Measurements from ENCODE around the gene VSX1. TPM values are rescaled to one million over a fixed set of nuclear protein-coding genes. Genes with fewer than 3 reads are reported as not detected.

The VSX1 gene
- total and polyA plus RNA-seq, 3 experiments from 2014 or later: not detected

GRCh38 chr20:25047766-25048165 lies 34.2 kb downstream of the VSX1 start:
- Histone ChIP-seq H3K27me3 (ENCODE audit: insufficient read depth, low read length, poor library complexity, severe bottlenecking) (no peaks in the 10 kb centered on the region), H3K36me3 (ENCODE audit: insufficient read depth, low read length) (no peaks in the 10 kb centered on the region), H3K9me3 (ENCODE audit: low read length) (no peaks in the 10 kb centered on the region), H3K4me3 (ENCODE audit: low read length) (no peak overlapping the region), H3K27ac (ENCODE audit: low read depth, low read length) (no peak overlapping the region), H3K4me1 (ENCODE audit: insufficient read depth, low read length) (peaks cover 15% of the 10 kb centered on the region)
- Mint-ChIP-seq H3K27me3 (no peaks in the 10 kb centered on the region), H3K4me3 (peak overlapping the region in 1 of 7 donors; percentile 32), H3K9me3 (no peaks in the 10 kb centered on the region), H3K27ac (peak overlapping the region; percentile 29 to 91 (median 82)), H3K4me1 (peaks cover 38 to 69% (median 53%) of the 10 kb centered on the region in 3 donors), H3K36me3 (peaks cover 0 to 58% (median 0%) of the 10 kb centered on the region in 3 donors)
- POLR2A ChIA-PET: no interaction called here
- CTCF ChIA-PET: interaction anchor here (1.3 to 1.4 kb wide), 2 partner anchors 9 to 17 kb away, joined by 3 read pairs; no protein-coding TSS in a partner anchor
- DNase-seq: peak in 1 of 5 donors; percentile 47

- H3K27me3 Mint-ChIP-seq: no peaks in the 10 kb centered on the region
- Histone ChIP-seq H3K27ac (ENCODE audit: low read depth, low read length) (no peak overlapping the region), H3K4me1 (ENCODE audit: insufficient read depth, low read length) (peaks cover 16% of the 10 kb centered on the region), H3K9me3 (ENCODE audit: low read length) (no peaks in the 10 kb centered on the region), H3K36me3 (ENCODE audit: insufficient read depth, low read length) (no peaks in the 10 kb centered on the region), H3K4me3 (ENCODE audit: low read length) (no peak overlapping the region), H3K27me3 (ENCODE audit: insufficient read depth, low read length, poor library complexity, severe bottlenecking) (no peaks in the 10 kb centered on the region)
- peaks cover 0 to 53% (median 0%) of the 10 kb centered on the region in 3 donors for H3K36me3 Mint-ChIP-seq
- peak in 1 of 5 donors; percentile 25 for DNase-seq
- H3K9me3 Mint-ChIP-seq: no peaks in the 10 kb centered on the region
- H3K4me3 Mint-ChIP-seq: no peak overlapping the region
- peaks cover 38 to 69% (median 52%) of the 10 kb centered on the region in 3 donors for H3K4me1 Mint-ChIP-seq
- ChIA-PET CTCF (interaction anchor here (0.9 to 1.4 kb wide), 3 partner anchors 10 to 53 kb away, joined by 3 read pairs; no protein-coding TSS in a partner anchor), POLR2A (no interaction called here)
- H3K27ac Mint-ChIP-seq: peak overlapping the region in 6 of 8 donors; percentile 33 to 88 (median 74)
These were observed 34.9 kb downstream of the VSX1 start for GRCh38 chr20:25046736-25047666.

- H3K36me3 Mint-ChIP-seq: peaks cover 0 to 51% (median 0%) of the 10 kb centered on the region in 3 donors
- H3K4me1 ChIP-seq (ENCODE audit: insufficient read depth, low read length): peaks cover 23% of the 10 kb centered on the region
- H3K4me3 Mint-ChIP-seq: no peak overlapping the region
- no peaks in the 10 kb centered on the region for H3K27me3 ChIP-seq (ENCODE audit: insufficient read depth, low read length, poor library complexity, severe bottlenecking)
- H3K4me1 Mint-ChIP-seq: peaks cover 38 to 69% (median 51%) of the 10 kb centered on the region in 3 donors
- no peaks in the 10 kb centered on the region for H3K9me3 ChIP-seq (ENCODE audit: low read length)
- no peaks in the 10 kb centered on the region for H3K27me3 Mint-ChIP-seq
- CTCF ChIA-PET: interaction anchor here (1.0 to 1.4 kb wide), 2 partner anchors 10 to 11 kb away, joined by 3 read pairs; no protein-coding TSS in a partner anchor
- no peaks in the 10 kb centered on the region for H3K9me3 Mint-ChIP-seq
- H3K4me3 ChIP-seq (ENCODE audit: low read length): no peak overlapping the region
- H3K27ac Mint-ChIP-seq: peak overlapping the region in 2 of 8 donors; percentile 54
- no peaks in the 10 kb centered on the region for H3K36me3 ChIP-seq (ENCODE audit: insufficient read depth, low read length)
- POLR2A ChIA-PET: no interaction called here
- peak in 1 of 5 donors; percentile 35 for DNase-seq
- no peak overlapping the region for H3K27ac ChIP-seq (ENCODE audit: low read depth, low read length)
These were observed 35.7 kb downstream of the VSX1 start for GRCh38 chr20:25046181-25046641.

- Mint-ChIP-seq H3K27me3 (no peaks in the 10 kb centered on the region), H3K27ac (peak overlapping the region in 6 of 8 donors; percentile 47 to 84 (median 66)), H3K4me3 (no peak overlapping the region), H3K4me1 (peaks cover 37 to 64% (median 45%) of the 10 kb centered on the region in 3 donors), H3K9me3 (no peaks in the 10 kb centered on the region), H3K36me3 (peaks cover 0 to 44% (median 0%) of the 10 kb centered on the region in 3 donors)
- Histone ChIP-seq H3K27me3 (ENCODE audit: insufficient read depth, low read length, poor library complexity, severe bottlenecking) (no peaks in the 10 kb centered on the region), H3K27ac (ENCODE audit: low read depth, low read length) (no peak overlapping the region), H3K9me3 (ENCODE audit: low read length) (no peaks in the 10 kb centered on the region), H3K4me1 (ENCODE audit: insufficient read depth, low read length) (peaks cover 29% of the 10 kb centered on the region), H3K36me3 (ENCODE audit: insufficient read depth, low read length) (no peaks in the 10 kb centered on the region), H3K4me3 (ENCODE audit: low read length) (no peak overlapping the region)
- DNase-seq: peak in 1 of 5 donors; percentile 31
- CTCF ChIA-PET: no interaction called here
- POLR2A ChIA-PET: no interaction called here
These were observed 36.6 kb downstream of the VSX1 start for GRCh38 chr20:25045343-25045712.

GRCh38 chr20:25044660-25045342 lies 37.1 kb downstream of the VSX1 start:
- Mint-ChIP-seq H3K4me1 (peaks cover 34 to 62% (median 39%) of the 10 kb centered on the region in 3 donors), H3K27me3 (no peaks in the 10 kb centered on the region), H3K27ac (peak overlapping the region in 7 of 8 donors; percentile 23 to 97 (median 54)), H3K36me3 (peaks cover 0 to 43% (median 0%) of the 10 kb centered on the region in 3 donors), H3K9me3 (no peaks in the 10 kb centered on the region), H3K4me3 (no peak overlapping the region)
- CTCF ChIA-PET: no interaction called here
- POLR2A ChIA-PET: no interaction called here
- no peaks in the 10 kb centered on the region for H3K9me3 ChIP-seq (ENCODE audit: low read length)
- no peak overlapping the region for H3K4me3 ChIP-seq (ENCODE audit: low read length)
- DNase-seq: peak in 1 of 5 donors; percentile 33
- no peaks in the 10 kb centered on the region for H3K27me3 ChIP-seq (ENCODE audit: insufficient read depth, low read length, poor library complexity, severe bottlenecking)
- H3K27ac ChIP-seq (ENCODE audit: low read depth, low read length): no peak overlapping the region
- peaks cover 34% of the 10 kb centered on the region for H3K4me1 ChIP-seq (ENCODE audit: insufficient read depth, low read length)
- H3K36me3 ChIP-seq (ENCODE audit: insufficient read depth, low read length): no peaks in the 10 kb centered on the region

GRCh38 chr20:25044261-25044560 lies 37.7 kb downstream of the VSX1 start:
- no peak overlapping the region for H3K27ac ChIP-seq (ENCODE audit: low read depth, low read length)
- Mint-ChIP-seq H3K9me3 (no peaks in the 10 kb centered on the region), H3K4me3 (peak overlapping the region in 1 of 7 donors; percentile 11), H3K36me3 (peaks cover 0 to 40% (median 0%) of the 10 kb centered on the region in 3 donors), H3K4me1 (peaks cover 29 to 62% (median 34%) of the 10 kb centered on the region in 3 donors), H3K27me3 (no peaks in the 10 kb centered on the region), H3K27ac (peak overlapping the region in 7 of 8 donors; percentile 73 to 99 (median 95))
- no peaks in the 10 kb centered on the region for H3K27me3 ChIP-seq (ENCODE audit: insufficient read depth, low read length, poor library complexity, severe bottlenecking)
- ChIA-PET POLR2A (interaction anchor here (2.3 kb wide), 1 partner anchor 14 kb away, joined by 9 read pairs; the partner anchor contains the start of gene ACSS1), CTCF (no interaction called here)
- H3K4me3 ChIP-seq (ENCODE audit: low read length): no peak overlapping the region
- no peaks in the 10 kb centered on the region for H3K9me3 ChIP-seq (ENCODE audit: low read length)
- peaks cover 39% of the 10 kb centered on the region for H3K4me1 ChIP-seq (ENCODE audit: insufficient read depth, low read length)
- no peak for DNase-seq
- no peaks in the 10 kb centered on the region for H3K36me3 ChIP-seq (ENCODE audit: insufficient read depth, low read length)

GRCh38 chr20:25043499-25044260 lies 38.3 kb downstream of the VSX1 start:
- ChIA-PET CTCF (interaction anchor here (1.0 to 1.1 kb wide), 2 partner anchors 11 to 18 kb away, joined by 3 read pairs; no protein-coding TSS in a partner anchor), POLR2A (interaction anchor here (2.3 kb wide), 1 partner anchor 14 kb away, joined by 9 read pairs; the partner anchor contains the start of gene ACSS1)
- Histone ChIP-seq H3K36me3 (ENCODE audit: insufficient read depth, low read length) (no peaks in the 10 kb centered on the region), H3K9me3 (ENCODE audit: low read length) (no peaks in the 10 kb centered on the region), H3K27ac (ENCODE audit: low read depth, low read length) (no peak overlapping the region), H3K27me3 (ENCODE audit: insufficient read depth, low read length, poor library complexity, severe bottlenecking) (no peaks in the 10 kb centered on the region), H3K4me1 (ENCODE audit: insufficient read depth, low read length) (peaks cover 39% of the 10 kb centered on the region), H3K4me3 (ENCODE audit: low read length) (no peak overlapping the region)
- peak in 1 of 5 donors; percentile 35 for DNase-seq
- H3K4me3 Mint-ChIP-seq: peak overlapping the region in 2 of 7 donors; percentile 9 to 75
- no peaks in the 10 kb centered on the region for H3K9me3 Mint-ChIP-seq
- peaks cover 0 to 37% (median 0%) of the 10 kb centered on the region in 3 donors for H3K36me3 Mint-ChIP-seq
- H3K4me1 Mint-ChIP-seq: peaks cover 26 to 61% (median 28%) of the 10 kb centered on the region in 3 donors
- H3K27me3 Mint-ChIP-seq: no peaks in the 10 kb centered on the region
- peak overlapping the region; percentile 73 to 99 (median 94) for H3K27ac Mint-ChIP-seq

All from CD8-positive, alpha-beta memory T cell (primary cell).